Retina (tissue), 1 donor: ENCODE results near the gene PPP2CA.
"Not testable (repeated sequence)": the region's sequence is repeated elsewhere in the genome, so short reads cannot be mapped to it uniquely, and the experiment has no call there.

Source experiments
- DNase-seq: peaks from one replicate; pipeline ENCODE4 v3.0.0-alpha.2; 2016

The PPP2CA gene

DNA sequence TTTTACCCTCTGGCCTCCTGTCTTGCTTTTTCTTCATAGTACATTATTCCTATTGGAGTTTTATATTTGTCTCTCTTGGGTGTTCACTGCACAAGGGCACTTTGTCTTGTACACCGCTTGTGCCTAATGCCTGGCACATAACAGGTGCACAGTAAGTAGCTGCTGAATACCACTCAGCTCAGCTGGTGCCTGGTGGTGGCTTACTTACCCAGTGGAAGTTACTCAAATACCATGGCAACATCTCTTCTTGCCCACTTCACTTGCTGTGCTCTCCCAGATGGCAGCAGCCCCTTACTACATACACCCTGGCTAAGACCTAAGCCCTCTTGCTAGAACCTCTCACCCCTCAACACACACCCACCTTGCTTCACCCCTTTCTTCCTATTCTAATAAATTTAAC, 37.8 kb downstream of the PPP2CA start:
- DNase-seq: no peak

DNA sequence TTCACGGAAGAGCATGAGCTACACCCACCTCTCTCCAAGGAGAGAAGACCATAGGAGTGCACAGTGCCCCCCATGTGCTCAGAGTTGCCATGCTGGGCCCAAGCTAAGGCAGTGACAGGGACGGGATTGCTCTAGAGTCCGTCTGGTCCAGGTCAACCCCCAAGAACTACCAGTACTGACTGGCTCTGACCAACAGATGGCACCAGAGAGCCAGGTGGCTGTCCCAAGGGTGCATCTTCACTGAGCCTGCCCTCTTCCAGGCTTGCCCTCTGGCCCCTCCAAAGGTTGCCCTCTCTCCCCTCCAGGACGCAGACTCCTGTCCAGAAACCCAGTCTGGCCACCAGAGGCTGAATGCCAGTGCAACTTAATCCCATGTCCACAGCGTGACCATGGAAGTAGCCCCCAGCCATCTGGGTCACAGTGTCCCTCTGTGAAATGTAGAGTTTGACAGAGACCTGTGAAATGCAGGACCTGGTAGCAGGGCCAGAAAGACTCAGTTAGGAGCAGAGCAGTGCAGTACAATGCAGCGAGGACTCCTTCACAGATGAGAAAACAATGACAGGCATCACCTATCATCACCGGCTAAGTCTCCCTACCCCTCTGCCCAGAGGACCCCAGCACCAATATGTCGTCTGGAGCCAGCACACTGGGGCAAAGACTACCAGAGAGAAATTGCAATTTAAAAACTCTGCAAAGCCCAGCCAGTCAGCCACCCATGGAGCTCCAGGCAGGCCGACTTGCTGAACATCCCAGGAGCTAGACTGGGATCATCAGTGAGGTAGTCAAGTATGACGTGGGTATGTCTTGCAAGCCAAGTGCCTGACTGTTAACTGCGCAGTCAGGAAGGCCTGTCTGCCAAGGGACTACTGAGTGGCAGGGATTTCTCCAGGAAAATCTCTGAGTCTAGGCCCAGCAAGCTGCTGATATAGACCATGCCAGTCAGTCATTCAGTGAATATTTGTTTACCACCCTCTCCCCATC, 41.4 kb downstream of the PPP2CA start:
- peak; percentile 72 for DNase-seq

DNA sequence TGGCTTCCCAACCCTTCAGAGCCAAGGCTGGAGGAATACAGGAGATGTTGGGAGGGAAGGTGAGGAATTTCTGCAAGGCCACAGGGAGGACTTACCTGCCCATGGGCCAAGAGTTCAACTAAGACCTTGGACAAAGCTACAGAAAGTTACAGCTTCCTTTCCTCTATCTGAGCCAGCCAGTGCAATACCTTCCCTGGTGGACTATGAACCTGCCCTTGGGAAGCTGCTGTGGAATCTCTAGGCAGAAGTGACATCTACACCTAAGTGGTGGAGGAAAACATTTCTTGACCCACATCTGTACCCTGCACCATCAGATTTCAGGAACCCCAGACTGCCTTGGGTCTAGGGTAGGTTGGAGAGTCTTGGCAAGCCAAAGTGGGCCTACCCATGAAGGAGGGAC, 42.4 kb downstream of the PPP2CA start:
- no peak for DNase-seq

DNA sequence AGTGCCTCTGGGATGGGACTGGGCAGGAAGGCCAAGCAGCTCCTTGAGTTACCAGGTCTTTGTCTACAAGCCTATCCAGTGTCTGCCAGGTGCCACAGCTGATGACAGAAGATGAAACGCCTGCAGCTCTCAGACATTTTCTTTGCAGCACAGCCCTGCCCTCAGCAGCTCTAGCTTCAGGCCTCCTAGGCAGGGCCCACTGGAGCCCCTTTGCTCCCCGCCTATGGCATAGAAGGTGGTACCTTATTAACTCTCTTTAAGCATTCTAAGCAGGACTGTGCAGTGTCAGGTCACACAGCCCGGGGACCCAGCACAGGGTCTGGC, 47.8 kb downstream of the PPP2CA start:
- no peak for DNase-seq

DNA sequence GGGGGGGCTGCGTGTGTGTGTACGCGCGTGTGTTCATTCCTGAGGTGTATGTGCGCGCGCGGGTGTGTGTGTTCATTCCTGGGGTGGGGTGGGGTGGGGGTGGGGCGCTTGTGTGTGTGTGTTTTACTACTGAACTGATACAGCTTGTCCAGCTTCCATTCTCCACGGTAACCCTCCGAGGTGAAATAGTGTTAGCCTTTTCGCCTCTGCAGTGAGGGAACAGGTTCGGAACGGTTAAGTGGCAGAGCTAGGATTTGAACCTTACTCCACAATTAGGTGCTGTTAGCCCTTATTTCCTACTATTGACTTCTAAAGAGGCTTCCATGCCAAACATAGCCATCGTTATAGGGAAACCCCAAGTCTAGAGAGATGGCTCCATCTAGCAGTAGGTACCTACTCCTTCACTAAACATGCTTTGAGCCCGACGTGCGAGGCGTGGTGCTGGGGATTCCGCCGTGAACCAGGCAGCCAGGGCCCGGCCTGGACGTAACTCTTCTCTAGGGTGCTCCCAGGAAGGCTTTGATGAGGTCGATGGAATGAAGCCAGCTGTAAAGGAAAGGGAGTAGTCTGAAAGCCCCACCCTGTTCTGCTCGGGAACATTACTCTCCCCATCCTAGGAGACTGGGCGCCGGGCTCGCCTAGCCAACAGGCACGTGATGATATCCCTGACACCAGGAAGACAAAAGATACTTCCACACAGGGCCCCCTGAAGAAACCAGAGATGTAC, 48.3 kb downstream of the PPP2CA start:
- DNase-seq: peak; percentile 54

DNA sequence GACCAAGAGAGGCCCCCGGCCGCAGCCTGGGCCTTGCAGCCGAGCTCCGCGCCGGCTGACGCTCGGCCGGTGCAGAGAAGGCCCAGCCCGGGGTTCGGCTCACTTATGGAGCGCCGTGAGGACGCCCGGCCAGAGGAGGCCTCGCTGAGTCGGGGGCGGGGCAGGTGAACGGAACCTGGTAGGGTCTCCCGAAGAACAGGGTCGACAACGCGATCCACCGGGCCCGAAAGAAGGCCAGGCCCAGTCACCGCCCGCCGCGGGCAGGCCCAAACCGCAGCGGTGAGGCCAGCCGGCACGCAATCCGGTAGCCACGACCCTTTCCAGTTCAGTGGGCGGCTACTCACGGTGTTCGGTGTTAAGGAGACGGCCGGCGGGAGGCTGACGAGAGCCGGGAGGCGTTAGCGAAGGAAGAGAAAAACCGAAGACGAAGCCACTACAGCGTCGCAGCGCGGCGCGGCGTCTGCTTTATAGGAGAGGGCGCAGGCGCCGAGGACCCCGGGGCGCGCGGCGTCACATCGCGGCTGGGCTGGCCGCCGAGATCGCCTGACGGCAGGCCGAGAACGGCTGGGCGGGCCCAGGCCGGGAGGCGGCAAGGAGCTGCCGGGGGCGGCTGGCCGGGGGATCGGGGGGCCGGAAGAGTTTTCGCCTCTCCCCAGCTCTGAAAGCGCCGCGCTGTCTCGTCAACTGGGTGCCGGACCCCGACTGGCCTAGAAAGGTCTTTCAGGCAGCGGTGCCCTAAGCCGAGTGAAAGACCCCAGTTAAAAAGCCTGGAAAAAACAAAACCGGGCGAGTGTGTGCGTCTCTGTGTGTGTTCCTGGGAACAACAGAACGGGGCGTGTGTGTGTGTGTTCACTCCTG, 49.1 kb downstream of the PPP2CA start, which contains the start of gene SKP1:
SKP1 (minus strand) TSS at position 440 of the 858 bp plus-strand sequence. CDS start 2,928 bp downstream, outside the sequence.
- peak; percentile 95 for DNase-seq

DNA sequence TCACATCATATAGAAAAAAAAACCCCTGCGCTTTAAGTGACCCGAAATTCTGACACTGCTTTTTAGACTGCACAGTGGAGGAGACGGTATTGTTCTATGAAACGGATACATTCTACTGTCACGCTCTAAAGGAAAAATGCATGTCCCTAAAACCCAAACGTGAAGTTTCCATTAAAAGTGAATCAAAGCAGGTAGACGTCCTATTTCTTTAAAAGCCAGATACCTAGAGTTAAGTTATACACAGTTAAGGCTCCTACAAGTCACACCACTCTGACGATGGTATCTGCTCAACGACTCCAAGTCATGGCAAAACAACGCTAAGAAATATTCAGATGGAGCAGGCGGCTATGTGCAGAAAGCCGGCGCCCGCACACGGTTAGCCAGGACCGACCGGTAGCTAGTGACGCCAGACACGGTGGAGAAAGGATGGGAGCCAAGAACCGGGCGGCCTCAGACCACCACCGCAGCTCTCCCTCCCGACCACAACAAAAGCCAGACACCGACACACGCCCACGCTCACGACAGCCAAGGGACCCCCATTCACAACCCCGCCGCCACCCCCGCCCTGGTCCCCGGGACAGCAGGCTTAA, 49.9 kb downstream of the PPP2CA start:
- no peak for DNase-seq

DNA sequence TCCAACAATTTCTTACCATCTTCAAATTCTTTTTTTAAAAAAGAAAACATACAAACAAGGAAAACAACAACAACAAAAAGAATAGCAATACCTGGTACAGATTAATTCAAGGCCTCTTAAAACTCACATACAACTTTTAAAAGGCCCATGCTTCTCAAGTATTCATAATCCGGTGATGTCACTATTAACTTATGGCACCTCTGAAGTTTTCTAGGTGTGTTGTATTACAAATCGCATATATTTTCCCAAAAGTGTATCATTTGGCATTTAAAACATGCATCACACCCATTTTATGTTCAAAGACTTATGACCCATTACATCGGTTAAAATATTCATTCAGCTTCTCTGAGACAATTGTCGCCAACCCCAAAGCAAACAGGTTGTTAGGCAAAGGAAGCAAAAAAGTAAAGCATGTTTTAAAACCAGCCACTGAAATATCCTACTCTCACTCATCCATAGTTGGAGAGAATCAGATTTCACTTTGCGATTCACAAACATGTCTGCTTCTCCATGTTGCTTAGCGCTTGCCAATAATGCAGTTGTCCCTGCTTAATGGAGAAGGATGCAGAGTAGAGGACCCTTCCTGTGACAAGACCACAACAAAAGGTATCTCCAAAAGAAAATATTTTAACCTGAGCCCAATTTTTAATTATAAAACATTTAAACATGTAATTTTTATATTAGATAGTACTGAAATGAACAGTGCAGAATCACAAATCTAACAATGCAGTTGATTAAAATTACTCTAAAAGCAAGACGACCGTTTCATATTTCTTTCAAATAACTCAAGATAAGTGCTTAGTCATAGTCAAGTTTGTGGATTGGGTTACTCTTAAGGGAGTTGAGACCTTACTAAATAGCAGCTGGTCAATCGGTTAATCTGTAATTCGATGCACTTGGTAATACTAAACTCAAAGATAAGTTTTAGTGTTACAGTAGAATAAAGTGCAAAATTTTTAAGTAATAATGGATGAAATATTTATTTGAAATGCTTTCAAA, 50.7 kb downstream of the PPP2CA start:
- DNase-seq: no peak

DNA sequence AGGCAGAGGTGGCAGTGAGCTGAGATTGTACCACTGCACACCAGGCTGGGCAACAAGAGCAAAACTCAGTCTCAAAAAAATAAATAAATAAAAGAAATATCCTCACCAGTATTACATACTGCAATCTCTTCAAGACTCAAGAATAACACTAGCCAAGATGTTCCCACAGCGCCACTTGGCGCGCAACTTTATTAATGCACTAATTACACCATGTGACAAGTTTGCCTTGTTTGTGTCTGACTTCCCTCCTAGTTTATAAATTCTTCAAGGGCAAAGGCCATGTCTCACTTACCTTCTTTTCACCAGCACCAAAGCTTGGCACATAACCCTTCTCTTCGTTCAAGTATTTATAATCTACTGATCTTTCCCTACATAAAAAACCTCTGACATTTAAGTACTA, 53.9 kb downstream of the PPP2CA start:
- no peak for DNase-seq

DNA sequence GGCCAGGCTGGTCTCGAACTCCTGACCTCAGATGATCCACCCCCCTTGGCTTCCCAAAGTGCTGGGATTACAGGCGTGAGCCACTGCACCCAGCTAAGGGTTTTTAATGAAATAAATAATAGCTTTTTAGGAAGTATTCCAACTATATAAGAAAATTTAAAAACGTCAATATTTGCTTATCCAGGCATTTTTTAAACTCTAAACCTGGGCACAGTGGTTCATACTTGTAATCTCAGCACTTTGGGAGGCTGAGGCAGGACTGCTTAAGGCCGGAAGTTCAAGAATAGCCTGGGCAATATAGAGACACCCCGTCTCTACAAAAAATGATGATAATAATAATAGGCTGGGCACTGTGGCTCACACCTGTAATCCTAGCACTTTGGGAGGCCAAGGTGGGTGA, 63.3 kb downstream of the PPP2CA start:
- DNase-seq: no peak

DNA sequence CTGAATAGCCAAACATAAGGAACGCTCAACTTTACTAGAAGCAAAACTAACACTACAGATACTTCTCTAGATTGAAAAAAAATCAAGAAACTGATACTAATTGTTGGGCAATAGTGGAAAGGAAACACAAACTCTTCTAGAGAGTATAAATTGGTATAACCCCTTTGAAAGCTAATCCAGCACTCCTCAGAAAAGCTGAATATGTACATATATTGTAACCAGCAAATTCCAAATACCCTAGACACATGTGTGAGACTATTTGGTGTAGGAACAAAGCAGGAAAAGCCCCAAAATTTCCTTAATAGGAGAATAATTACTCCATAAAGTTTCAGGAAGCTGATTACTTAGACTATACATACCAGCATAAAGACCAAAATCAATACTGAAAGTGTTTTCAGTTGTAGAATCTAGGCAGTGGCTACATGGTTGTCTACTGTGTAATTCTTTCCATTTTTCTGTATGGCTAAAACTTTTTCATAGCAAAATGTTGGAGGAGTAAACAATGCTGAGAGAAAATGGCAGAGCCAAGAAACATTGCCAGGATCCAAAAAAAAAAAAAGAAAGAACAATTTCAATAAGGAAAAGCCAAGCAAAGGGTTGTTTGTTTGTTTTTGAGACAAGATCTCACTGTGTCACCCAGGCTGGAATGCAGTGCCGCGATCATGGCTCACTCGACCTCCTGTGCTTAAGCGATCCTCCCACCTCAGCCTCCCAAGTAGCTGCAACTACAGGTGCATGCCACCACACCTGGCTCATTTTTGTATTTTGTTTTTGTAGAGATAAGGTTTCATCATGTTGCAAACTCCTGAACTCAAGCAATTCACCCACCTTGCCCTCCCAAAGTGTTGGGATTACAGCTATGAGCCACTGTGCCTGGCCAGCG, 64.1 kb downstream of the PPP2CA start:
- no peak for DNase-seq

DNA sequence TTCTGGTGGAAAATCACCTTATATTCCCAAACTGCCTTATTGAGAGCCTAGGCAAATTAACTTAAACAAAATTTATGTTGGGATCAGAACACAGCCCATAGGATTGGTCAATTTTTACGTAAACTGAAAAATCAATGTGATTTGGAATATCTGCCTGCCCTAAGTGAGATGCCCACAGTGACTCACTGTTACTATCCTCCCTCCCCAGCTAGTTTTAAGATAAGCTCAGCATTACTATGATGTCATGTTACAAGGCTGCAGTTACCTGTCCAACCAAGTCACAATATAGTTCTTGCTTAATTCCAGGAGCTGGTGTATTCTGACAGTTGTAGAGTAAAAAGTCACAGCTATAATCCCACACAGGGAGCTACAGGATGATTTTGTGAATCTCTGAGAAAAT, 72.2 kb downstream of the PPP2CA start:
- DNase-seq: no peak

DNA sequence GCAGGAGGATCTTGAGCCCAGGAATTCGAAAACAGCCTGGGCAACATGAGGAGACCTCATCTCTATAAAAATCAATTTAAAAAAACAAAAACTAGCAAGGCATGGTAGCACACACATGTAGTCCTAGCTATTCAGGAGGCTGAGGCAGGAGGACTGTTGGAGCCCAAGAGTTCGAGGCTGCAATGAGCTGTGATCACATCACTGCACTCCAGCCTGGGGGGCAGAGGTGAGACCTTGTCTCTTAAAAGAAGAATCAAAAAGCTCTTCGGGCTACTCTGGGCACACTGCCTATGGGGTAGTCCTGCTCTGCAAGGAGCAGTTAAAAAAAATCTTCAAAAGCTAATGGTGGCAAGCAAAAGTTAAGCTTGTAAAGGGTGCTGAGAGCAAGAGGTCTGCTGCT, 72.6 kb downstream of the PPP2CA start:
- DNase-seq: no peak

DNA sequence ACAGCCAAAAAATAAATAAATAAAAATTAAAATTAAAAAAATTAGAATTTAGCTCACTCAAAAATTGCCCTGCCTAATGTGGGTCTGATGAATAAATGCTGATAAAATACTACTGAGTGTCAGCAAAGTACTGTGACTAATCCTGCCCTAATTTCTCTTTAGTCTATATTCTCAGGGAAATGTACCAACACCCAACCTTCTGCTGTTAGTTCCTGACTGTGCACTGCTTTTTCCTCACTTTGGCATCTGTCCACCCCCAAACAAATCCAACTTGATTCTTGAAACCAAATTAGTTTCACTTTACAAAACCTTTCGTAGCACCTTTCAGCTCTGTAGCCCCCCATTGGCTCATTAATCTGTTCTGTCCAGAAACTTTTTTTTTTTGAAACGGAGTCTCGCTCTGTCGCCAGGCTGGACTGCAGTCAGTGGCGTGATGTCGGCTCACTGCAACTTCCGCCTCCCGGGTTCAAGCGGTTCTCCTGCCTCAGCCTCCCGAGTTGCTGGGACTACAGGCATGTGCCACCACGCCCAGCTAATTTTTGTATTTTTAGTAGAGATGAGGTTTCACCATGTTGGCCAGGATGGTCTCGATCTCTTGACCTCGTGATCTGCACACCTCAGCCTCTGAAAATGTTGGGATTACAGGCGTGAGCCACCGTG, 73.6 kb downstream of the PPP2CA start:
- DNase-seq: not testable (repeated sequence)

DNA sequence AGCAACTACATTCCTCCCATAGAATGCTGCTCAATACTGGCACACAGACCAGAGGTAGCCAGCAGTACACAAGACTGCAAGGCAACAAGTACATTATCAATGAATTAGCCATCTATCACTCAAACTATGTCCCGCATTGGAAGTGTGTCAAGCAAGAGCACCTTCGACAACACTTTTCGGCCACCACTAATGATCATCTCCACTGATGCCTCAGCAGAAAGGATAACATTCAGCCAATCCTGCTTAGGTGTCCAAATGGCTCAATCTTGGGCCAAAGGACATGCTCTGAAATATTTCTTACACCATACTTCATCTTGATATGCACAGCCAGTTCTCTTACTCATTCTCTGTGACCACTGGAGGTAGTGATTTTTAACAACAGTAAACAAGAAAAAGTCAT, 74.2 kb downstream of the PPP2CA start:
- DNase-seq: no peak

DNA sequence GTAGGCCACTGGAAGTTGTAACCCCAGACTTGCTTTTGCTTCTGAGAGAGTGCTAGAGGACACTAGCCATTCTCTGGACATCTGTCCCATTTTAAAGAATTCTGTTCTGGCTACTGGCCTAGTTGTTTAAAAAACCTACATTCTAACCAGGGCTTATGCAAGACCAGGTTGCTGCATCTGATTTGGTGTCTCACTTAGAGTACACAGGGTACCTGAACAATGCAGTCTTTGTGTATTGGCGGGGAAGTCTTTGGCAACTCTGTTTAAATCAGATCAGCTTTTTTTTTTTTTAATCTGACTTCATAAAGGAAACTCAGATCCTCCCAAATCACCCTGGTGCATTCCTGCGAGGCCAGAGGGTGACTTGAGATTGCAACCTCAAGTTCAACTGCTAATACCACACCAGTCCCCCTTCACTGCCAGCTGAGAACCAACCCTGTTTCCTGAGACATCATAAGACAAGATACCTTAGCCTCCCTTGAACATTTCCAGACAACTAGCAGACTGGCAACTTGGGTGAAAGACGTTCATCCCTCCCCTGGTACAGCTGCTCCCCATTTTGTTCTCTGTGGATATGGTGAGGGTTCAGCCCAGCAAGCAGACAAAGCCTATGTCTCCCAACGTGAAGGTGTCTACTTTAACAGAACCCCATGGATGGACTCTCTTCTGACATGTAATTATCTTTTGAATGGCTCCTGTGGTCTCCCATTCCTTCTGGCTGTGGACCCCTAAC, 76.1 kb downstream of the PPP2CA start:
- DNase-seq: no peak

DNA sequence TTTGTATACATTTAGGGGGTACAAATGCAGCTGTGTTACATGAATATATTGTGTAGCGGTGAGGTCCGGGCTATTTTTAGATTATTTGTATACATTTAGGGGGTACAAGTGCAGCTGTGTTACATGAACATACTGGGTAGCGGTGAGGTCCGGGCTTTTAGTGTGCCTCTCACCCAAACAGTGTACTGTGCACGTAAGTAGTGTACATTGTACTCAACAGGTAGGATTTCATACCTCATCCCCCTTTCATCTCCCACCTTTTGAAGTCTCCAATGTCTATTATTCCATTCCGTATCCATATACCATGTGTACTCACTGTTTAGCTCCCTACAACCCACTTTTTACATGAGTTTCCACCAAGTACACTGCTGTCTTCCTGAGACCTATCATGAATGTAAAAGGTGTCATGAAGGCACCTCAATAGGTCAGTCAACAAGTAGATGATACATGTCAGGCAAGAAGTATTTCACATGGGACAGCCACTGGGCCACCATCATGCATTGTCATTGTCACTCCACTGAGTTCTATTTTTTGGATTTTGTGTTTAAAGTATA, 76.8 kb downstream of the PPP2CA start:
- DNase-seq: no peak

DNA sequence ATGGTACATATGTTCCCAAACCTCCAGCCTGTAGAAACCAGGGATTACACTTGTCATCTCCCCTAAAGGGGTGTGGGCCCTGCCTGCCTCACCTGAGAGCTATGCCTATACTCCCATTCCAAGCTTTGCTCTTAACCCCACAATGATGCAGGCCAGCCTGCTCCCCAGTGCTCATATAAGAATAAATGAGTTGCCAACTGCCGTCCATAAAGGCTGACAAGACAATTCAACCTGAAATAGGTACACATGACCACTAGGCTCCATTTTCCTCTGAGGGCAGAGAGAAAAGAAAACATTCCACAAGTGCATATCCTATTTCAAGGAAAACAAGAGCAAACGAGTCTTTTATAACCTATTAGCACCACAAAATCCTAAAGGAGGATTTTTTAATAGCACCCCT, 77.6 kb downstream of the PPP2CA start:
- no peak for DNase-seq
